NCI-H82 treated with DMSO at 0.1 percent for 48 hours (cell line): ENCODE results near the gene POLE.

Experiments used
- DNase-seq: peaks from one replicate; lab custom pipeline; 2025; ENCODE audit not compliant: unreplicated experiment; lab: John Stamatoyannopoulos, UW

The POLE gene

DNA sequence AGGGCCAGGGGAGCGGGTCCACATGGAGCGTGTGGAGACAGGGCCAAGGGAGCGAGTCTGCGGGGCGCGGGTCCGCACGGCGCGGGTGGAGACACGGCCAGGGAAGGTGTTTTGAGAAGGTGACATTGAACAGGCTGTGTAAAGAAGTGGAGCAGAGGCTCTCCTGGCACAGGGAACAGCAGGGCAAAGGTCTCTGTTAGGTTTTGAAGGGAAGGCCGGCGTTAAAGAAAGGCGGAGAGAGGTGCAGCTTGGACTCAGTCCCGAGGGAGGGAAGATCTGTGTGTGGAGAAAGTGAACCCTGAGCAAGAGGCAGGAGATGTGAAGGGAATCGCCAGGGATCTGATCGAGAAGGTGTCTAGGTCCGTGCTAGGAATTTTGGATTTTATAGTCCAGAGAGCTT is 2.1 kb upstream of the POLE start:
- DNase-seq = no peak

DNA sequence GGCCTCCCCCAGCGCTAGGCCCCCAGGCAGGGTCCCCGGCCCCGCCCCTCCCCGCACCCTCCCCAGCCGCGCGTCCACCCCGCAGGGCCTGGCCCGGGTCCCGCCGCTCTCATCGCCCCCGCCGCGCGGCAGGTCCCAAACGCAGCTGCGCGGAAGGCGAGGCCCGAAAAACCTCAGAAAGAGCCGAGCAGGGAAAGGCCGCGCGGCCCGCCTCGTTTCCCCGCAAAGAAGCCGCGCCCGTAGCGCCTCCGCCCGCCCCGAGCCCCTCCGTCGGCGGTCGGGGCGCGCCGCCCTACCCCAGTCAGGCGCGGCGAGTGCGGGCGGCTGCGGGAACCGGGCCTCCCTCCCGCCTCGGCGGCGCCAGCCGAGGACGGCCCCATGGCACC is 324 bp downstream of the POLE start:
- DNase-seq = no peak

DNA sequence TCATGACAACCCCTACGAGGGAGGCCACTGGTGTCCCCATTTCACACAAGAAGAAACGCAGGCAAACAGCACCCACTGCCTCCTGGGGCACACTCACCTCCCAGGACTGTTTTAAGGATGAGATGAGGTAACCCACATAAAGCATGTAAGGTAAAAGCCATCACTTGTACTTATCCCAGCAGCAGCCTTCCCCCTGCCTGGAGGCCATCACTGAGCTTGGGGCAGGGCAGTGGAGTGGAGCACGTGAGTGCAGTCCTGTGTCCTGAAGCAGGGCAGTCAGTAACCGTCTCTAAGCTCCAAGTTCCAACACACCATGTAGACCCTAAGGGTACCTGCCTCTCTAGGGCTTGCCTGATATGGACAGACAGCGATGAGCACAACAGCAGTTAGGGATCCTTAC is 1.7 kb downstream of the POLE start:
- DNase-seq = no peak

DNA sequence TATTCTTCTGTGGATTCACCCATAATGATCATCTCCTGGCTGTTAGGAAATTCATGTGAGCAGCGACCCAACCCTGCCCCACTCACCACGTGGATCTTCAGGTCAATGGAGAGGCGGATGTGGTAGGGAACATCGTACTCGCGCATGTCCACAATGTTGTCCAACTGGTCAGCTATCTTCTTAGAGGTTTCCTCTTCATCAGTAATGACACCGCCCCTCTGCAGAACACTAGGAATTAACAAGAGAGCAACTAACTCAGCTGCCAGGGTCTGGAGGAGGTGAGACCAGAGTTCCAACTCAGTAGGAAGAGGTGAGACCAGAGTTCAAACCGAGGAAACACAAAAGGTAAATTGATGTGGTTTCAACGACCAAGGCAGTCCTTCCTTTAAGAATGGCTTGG is 9.7 kb downstream of the POLE start:
- DNase-seq = no peak

DNA sequence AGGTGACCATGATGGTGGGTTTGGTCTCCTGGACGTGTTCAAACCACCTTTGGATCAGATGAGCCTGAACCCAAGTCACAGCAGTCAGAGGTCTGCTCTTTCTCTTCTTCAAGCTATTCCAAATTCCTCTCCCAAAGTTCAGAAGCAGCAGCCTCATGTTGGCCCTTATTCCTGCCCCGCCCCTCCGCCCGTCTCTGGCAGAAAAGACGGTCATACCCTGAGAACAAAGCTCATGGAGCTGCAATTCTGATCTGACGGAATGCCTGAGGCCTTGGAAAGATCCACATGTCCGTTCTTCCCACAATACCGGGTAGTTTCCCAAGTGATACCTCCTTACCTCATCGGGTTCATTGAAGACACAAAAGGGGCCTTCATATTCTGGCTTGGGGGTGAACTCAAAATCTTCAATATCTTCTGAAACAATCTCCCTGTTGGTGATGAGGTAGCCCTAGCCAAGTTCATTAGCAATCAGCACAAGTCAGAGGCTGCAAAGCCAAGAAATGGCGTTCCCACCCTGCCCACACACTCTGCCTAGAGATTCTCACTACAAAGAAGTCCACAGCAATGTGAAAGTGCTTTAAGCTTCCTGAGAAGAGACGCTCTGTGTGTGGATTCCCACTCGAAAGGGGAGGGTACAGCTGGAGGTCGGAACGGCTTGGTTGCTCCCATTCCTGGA is 11.2 kb downstream of the POLE start:
- no peak for DNase-seq

DNA sequence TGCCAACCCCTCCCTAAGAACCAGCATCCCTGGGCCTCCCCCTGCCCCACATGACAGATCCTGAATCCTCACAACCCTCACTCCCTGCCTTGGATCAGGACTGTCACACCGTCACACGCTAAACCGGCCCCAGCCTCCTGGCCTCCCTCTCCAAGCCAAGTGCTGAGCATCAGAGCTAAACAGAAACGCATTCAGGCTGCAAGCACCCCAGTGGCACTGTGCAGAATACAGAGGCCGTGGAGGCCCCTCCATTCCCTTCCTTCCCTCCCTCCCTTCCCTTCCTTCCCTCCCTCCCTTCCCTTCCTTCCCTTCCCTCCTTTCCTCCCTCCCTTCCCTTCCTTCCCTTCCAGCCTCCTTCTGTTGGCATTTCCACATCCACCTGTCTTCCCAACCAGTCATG is 12.6 kb downstream of the POLE start:
- no peak for DNase-seq

DNA sequence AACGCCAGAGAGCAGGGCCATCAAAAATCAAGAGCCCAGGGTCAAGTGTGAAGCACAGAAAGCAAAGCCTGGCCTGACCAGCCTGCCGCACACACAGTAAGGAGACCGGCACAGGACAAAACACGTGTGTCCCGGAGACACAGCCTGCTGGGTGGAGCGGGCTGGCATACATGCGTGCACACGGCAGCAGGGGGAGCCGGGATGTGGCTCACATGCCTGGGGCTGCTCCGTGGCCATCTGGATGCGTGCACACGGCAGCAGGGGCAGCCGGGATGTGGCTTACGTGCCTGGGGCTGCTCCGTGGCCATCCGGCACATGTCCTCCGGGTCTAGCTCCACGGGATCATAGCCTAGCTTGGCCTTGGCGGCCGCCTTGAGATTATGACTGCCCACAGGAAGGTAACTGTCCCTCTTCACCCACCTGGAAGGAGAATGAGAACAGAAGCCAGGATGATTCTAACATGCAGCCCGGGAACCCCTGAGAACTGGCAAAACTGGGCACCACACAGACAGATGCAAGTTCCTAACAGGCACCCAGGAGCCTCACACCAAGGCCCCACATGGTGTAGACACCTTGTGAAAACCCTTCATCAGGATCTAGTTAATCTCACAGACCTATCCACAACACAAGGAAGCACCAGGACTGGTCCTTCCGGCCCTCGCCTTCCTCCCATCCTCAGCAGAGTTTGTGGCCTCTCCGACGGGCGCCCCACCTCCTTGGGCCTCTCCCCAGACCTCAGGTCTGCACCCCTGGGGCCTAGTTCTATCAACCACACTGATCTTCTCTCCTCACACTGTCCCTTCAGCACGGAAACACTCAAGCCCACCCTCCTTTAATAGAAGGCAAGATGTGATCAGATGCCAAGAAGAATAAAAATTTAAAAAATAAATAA is 13.6 kb downstream of the POLE start:
- DNase-seq = no peak

DNA sequence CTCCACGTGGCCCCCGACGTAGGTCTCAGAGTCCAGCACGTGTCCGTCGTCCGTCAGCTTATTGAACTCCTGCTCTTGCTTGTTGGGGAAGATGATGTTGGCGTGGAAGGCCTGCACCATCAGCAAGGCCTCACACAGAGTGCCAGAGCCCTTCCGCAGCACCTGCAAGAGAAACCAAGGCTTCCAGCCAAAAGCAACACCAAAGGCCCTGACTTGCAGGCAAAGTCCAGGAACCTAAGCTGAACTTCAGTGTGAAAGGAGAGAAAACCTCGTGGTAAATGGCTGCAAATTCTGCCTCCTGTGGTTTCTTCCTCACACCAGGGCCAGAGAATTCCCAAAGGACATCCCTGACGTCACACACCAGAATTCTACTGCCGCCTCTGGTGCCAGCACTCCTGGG is 14.5 kb downstream of the POLE start:
- DNase-seq = no peak

DNA sequence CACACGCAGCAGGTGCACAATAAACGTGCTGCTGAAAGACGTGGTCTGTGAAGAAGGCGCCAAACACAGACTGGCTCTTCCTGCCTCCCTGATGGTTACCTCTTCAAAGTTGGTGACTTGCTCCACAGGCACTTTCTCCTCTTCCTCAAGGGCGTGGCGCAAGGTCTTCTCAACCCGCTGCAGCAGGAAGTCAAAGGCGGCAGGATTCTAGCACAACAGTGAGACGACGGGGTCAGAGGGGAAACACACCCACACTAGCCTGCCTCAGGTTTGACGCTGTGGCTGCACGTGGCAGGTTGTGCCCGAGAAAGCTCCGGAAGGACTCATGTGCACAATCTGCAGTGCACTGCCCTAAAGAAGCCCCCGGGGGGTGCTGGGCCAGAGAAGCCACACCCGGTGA is 15.0 kb downstream of the POLE start:
- no peak for DNase-seq

DNA sequence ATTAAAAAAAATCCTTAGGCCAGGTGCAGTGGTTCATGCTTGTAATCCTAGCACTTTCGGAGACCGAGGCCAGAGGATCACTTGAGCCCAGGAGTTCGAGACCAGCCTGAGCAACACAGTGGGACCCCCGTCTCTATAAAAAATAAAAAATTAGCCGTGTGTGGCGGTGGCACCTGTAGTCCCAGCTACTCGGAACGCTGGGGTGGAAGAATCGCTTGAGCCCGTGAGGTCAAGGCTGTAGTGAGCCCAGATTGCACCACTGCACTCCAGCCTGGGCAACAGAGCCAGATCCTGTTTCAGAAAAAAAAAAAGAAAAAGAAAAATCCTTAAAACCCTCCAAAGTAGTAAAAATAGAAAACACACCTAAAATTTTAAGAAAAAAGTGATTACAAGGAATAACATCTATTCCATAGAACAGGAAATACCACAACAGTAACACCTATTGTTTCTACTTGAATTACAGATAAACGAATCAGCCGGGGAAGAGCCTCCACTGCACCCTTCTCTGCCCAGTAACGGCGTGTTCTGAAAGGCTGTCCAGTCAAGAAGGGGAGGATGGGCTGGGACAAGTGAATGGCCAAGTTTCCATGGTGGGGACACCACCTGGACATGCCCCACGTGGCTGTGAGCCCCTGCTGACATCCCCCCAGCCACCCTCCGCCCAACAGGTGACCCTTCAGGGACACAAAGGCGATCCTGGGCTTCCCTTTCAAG is 17.8 kb downstream of the POLE start:
- no peak for DNase-seq

DNA sequence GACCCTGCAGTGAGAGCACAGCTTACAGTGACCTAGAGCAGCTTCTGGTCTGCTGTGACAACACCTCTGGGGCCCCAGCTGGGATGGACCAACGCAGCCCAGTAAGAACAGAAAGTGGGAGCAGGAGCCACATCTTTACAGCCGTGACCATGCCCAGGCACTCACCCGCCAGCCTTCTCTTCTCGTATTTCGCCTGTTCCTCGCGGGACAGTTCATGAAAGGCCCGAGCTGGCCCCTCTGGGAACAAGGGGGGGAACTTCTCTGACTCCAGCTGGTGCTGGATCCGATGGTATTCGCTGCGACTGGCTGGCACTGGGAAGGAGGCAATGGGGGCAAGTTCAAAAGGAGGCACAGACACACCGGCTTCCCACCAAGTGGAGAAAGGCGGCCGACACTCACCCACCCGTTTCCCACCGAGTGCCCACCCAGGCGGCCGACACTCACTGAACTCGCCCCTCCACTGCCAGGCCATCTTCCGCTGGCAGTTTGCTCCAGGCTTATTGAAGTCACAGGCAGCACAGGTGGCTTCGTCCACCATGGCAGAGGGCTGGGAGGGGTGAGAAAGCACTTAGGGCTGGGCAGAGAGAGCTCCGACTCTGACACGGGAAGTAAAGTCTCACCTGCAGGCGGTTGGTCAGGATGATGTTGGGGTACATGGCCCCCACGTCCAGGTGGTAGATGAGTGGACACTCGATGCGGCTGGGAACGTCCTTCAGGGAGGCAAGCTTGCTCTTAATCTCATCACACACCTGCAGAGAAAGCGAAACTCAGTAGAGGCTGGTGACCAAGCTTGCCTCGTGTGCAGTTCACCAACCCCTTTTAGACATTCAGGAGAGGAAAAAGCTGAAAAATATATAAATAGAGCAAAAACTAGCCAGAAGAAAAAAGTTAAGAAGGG is 18.7 kb downstream of the POLE start:
- DNase-seq = no peak

DNA sequence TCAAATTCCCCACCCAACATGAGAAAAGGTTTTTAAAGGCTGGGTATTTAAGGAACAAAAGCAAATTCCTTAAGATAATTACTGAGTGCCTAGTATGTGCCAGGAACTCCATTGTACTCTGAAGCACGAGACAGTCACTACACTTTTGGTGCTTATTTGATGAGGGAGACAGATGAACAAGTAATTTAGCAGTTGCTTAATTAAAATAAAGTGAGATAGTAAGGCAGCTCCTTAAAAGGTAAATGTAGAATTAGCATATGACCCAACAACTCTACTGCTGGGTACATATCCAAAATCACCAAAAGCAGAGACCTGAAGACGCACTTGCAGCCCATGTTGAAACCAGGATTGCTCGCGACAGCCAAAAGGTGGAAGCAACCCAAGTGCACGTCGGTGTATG is 21.3 kb downstream of the POLE start:
- DNase-seq = no peak

DNA sequence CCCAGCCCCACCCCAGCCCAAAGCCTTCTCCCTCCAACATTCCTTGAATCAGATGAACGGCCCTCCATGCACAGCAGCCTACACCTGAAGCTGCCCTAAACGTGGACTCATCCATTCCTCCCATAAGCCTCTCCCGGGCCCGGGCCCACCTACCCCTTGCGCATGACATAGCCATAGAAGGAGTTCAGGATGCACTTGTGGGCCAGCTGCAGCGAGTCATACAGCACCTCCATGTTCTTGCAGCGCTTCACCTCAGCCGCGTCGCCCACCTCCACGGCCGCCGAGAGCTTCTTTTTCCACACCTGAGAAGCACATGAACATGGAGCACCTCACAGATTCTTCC is 22.0 kb downstream of the POLE start:
- no peak for DNase-seq

DNA sequence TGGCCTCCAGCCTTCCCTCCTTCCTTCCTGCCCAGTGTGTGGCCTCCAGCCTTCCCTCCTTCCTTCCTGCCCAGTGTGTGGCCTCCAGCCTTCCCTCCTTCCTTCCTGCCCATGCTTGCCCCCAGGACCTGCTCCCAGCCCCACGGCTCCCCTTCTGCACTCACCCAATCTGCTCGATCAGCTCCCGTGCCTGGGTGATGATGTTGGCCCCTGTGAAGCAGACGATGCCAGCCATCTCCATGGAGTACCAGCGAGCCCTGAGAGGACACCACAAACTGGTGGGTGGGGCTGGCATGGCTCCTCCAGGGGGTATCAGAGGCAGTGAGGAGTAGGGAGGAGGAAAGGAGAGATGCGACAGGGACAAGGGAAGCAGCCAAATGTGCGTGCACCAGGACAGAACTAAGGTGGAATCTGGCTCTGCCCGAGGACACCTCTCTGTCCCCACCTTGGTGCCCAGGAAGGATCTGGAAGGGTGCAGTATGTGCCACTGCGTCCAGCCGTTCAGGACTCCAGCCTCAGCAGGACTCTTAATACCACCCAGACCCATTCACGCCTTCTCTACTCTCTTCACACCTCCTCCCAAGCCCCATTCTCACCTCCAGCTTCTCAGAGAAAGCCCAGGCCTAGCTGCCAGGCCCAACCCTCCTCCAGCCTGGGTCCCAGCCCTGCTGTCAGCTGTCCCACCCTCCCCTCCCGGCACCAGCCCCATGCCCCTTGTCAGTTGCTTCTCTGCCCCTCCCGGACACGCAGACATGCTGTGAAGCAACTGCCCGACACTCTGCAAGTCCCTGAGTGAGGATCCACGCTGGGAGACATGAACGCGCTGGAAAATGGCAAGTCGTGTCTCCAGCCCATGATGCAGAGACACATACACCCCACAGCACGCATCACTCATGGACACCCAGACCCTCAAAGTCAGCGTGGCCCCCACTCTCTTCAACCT is 22.7 kb downstream of the POLE start:
- DNase-seq = no peak

DNA sequence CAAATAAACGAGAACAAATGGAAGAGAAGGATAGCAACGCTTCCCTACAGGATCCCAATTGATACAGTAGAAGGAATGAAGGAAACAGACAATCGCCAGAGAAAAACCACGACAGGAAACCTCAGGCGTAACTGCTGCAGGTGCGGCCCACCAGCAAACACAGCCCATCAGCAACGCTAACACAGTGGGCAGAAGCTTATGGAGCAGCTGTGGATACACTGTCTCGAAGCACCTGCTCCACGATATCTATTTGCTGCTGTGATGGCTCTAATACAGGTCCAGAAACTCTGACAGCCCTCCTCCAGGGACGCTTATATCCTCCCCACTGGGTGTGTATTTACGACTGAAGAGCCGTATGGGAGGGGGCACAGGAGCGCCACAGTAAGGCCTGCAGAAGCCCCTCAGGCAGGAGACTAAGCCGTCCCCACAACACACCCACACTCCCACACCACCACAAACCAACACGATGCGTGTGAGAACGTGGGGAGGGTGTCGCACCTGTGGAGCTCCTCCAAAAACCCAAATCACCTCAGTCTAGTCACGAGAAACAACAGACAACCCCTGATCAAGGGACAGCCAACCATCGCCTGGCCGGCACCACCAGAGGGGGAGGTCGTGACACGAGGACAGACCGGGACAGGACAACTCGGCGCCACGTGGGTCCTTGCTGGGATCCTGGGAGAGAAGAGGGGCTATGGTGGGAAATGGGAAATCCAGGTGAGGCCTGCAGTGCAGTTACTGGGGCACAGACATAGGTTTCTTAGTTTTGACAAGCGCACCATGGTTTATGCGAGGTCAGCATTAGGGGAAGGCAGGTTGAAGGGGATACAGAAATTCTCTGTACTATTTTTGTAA is 24.0 kb downstream of the POLE start:
- no peak for DNase-seq

DNA sequence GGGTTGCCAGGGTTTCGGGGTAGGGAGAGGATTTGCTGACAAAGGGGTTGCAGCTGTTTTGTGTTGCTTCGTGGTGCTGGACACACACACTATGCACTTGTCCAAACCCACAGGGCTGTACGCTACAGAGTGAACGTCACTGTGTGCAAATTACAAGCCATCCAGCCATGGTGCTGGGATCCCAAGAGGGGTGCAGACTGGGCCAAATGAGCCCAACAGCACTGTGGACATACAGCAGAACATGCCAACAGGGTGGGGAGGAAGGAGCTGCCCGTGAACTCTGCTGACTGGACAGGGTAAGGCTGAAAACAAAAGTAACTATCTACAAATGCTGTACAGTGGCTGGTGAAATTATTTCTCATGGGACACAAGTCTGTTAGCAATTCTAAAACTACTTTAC is 25.2 kb downstream of the POLE start:
- no peak for DNase-seq

DNA sequence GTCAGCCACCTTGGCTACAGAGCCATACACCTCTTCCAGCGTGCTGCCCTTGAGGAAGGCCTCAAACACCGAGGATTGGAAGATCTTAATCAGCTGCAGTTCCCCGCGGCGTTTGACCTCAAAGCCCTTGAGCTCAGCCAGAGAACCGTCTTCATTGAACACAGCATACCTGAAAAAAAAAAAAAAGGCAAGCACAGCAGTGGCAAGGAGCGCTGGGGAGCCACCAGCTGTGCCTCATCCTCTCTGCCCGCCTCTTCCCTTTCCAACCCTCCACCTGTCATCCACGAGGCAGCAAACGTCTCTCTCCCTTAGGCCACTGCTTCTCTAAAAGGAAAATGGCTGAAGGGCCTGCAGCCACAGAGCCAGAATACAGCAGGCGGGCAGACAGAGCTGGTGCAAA is 26.1 kb downstream of the POLE start:
- no peak for DNase-seq

DNA sequence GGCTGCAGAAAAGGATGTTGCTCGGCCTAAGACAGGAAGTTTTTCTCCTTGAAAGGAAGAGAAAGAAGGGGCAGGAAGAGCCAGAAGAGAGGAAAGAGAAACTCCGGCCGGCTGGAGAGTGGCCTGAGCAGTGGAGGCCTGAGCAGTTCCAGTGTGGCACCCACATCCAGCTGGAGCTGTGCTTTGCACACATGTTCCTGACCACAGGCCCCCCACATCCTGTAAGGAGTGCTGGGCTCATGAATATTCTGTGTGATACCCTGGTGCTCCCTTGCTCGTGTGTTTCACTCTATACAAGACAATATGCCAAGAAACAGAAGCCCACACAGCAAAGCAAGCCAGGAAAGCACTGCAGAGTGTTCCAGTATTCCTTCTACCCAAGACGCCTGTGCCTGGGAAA is 27.1 kb downstream of the POLE start:
- no peak for DNase-seq

DNA sequence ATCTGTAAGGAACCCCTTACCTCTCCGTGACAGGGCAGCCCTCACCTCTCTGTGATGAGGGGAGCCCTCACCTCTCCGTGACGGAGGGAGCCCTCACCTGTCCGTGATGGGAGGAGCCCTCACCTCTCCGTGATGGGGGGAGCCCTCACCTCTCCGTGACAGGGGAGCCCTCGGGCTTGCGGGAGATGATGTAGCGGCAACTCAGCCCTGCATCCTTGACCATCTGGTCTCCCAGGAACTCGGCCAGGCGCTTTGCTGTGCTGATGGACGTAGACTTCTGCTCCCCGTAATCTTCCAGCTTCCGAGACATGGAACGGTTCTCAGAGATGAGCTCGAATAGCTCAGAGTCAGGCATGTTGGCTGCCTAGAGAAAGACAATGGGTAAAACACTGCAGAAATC is 28.0 kb downstream of the POLE start:
- DNase-seq = no peak
